GM19035 (cell line): ENCODE results near the gene SLC47A2.

Source experiments
- ATAC-seq: cut with Tn5 transposase; IDR thresholded peaks from one replicate; pipeline ENCODE4 v1.9.1; 2021; ENCODE audit not compliant: unreplicated experiment

Gene SLC47A2

DNA sequence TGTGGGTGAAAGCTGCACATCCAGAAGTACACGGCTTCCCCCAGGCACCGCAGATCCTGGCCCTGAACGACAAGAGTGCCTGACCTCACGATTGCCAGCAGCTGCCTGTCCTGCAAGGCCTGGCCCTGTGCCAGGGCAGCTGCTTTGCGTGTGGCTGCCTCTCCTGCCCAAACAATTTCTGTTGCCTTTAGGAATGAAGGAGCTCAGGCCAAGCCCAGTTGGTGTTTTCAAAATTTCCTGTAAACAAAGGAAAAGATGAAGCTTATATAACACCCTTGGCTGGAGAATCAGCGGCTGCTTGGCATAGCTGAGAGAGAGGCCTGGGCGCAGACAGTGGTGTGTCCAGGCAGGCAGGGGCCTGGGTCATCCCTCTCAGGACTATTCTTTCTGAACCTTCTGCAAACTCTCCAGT lies 11.7 kb upstream of the SLC47A2 start:
- no peak for ATAC-seq

DNA sequence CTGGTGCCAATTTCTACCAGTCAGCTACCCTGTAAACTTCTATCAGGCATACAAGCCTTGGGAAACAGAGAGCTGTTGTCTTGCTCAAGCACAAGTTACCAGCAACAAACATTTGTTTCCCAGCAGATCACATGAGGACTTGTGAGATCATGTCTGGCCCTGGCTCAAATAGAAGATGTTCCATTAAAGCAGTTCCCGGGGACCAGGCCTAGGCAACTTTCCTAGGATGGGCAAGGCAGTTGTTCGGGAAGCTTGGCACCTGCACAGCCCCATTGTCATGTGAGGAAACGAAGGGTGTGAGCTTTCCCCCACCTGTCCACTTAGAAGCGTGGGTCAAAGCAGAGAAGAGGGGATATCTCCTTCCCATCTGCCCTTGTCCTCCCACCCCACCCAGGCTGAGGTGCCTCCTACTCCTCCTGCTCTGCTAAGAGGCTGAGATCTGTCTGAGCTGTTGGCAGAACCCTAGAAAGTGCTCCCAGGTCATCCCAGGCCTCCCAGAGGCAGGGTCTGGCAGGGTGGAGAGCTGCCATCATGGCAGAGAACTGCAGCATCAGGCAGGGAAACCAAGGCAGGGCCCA lies 11.2 kb upstream of the SLC47A2 start:
- ATAC-seq: no peak

- ATAC-seq: no peak
These were observed 10.4 kb upstream of the SLC47A2 start for GRCh38 chr17:19726631-19727376.

DNA sequence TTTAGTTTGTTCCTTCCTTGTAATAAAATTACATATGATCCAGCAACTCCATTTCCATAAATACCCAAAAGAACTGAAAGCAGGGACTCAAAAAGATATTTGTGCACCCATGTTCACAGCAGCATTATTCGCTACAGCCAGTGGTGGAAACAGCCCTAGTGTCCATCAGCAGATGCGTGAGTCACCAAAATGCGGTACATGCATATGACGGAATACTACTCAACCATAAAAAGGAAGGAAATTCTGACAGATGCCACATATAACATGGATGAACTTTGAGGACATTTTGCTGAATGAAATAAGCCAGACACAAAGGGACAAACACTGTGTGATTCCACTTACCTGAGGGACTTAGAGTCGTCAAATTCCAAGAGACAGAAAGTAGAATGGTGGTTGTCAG lies 9.1 kb upstream of the SLC47A2 start:
- ATAC-seq: no peak

- no peak for ATAC-seq
These were observed 8.4 kb upstream of the SLC47A2 start for GRCh38 chr17:19724501-19725420.

GRCh38 chr17:19723964-19724363 lies 7.6 kb upstream of the SLC47A2 start:
- no peak for ATAC-seq

GRCh38 chr17:19720631-19721426 lies 4.4 kb upstream of the SLC47A2 start:
- ATAC-seq: no peak

GRCh38 chr17:19720210-19720475 lies 3.8 kb upstream of the SLC47A2 start:
- no peak for ATAC-seq

GRCh38 chr17:19719355-19720209 lies 3.2 kb upstream of the SLC47A2 start:
- ATAC-seq: no peak

- no peak for ATAC-seq
These were observed 2.4 kb upstream of the SLC47A2 start for GRCh38 chr17:19718613-19719354.

DNA sequence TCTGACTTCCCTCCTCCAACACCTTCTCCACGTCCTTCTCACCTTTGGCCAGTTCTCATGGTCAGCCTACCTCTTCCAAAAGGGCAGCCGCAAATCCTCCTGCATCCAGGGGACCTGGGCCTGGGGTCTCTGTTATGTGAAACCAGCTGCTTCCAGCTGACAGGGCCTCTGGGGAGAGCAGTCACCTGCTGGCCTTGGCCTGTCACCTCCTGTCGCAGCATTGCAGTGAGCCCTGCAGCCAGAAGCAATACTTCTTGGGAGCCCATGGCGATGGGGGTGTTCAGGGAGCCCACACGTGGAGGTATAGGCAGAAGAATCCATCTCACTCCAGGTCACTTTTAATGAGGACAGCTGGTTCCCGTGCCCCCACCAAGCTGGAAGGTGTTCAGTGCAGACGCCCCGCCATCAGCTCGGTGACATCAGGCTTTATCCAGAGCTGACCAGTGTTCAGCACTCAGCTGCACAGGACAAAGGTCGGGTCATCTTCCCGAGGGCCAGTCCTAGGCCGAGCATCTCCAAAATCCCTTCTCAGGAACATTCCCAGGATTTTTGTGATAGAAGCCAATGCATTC lies 1.7 kb upstream of the SLC47A2 start:
- no peak for ATAC-seq

GRCh38 chr17:19717411-19717908 lies 1.1 kb upstream of the SLC47A2 start:
- no peak for ATAC-seq

DNA sequence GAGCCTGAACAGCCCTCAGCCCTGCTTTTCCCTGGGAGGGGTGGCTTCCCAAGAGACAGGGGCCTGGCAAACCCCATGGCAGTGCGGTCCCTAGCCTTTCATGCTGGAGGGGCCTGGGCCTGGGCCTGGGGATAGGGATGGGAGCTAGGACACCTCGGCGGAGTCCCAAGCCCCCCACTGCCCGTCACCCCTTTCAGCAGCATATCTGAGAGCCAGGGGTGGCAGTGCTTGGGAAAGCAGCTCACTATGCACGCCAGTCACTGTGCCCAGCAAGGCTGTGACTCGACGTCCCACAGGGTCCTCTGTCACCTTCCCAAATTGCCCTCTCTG lies 612 bp upstream of the SLC47A2 start:
- ATAC-seq: no peak

GRCh38 chr17:19714542-19715411 lies 1.6 kb downstream of the SLC47A2 start:
- no peak for ATAC-seq

GRCh38 chr17:19713901-19714361 lies 2.5 kb downstream of the SLC47A2 start:
- no peak for ATAC-seq

DNA sequence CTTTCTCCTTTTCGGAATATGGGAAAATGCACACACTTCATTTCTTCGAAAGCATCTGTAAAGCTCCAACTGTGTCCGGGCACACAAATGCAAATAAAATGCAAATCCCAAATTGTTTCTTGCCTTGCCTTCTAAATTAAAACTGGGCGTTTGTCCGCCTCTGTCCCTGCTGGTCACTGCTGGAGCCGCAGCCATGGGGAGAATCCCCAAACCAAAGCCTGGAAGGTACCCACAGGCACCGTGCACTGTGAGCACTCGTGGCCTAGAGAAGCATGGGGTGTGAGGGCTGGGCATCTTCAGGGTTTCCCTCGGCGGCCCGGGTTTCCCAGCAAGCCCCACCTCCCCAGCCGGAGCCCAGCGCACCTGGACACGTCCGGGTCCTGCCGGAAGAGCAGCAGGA lies 2.9 kb downstream of the SLC47A2 start:
- no peak for ATAC-seq

DNA sequence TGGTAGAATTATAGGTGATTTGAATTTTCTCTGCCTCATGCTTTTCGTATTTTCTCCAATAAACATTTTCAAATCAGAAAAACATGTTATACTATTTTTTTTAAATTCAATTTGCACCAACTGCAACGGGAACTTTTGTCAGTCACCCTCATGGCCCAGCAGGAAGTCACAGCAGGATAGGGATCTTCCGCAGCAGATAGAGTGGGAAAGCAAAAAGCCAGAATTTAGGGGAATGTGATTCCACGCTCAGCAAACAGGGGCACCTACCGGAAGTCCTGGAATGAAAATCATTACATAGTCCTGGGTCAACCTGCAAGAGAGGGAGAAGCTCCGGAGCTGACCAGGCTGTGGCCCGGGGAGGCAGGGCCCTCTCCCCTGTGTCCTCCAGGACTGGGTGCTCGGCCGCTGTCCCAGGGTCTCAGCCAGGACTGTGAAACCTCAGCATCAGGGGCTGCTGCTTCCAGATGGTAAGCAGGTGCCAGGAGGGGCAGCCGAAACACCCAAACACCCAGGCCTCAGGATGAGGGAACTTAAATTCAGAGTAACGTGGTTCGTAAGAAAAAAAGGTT lies 3.9 kb downstream of the SLC47A2 start:
- ATAC-seq: no peak

- ATAC-seq: no peak
These were observed 6.5 kb downstream of the SLC47A2 start for GRCh38 chr17:19709841-19710240.
